AG04450 (cell line): Measurements from ENCODE around the gene CPNE2. TPM values are rescaled to one million over a fixed set of nuclear protein-coding genes. Genes with fewer than 3 reads are reported as not detected.

Experiments
- CTCF ChIA-PET: fragments of 300-600, 350-600 bp; formaldehyde crosslinking; extraction: SDS; loops from one replicate; lab custom pipeline; 2022; ENCODE audit warnings: antibody characterized with exemption, inconsistent platforms; lab: Charles Lee
- POLR2A ChIA-PET: fragments of 350-600 bp; formaldehyde crosslinking; extraction: SDS; loops from one replicate; lab custom pipeline; 2021; ENCODE audit warnings: antibody characterized with exemption, inconsistent platforms; lab: Yijun Ruan, JAX
- DNase-seq: peaks from one replicate; pipeline ENCODE4 v3.0.0-alpha.2; 2011; ENCODE audit warnings: low read depth, low spot score
- H3K27ac ChIP-seq: one replicate; pipeline ENCODE4 v1.5.1; 2012; ENCODE audit warnings: low read depth, low read length, control low read depth
- H3K27me3 ChIP-seq: one replicate; pipeline ENCODE4 v1.6.0; 2012; ENCODE audit warnings: low read length; ENCODE audit not compliant: control insufficient read depth, insufficient read depth
- H3K4me3 ChIP-seq: 2 replicates; pipeline ENCODE4 v1.5.1; 2011; ENCODE audit warnings: mild to moderate bottlenecking, low read depth, low read length, control low read depth
- H3K9me3 ChIP-seq: 2 replicates; pipeline ENCODE4 v1.5.1; 2012; ENCODE audit warnings: low read length; ENCODE audit not compliant: control insufficient read depth, insufficient read depth
- CTCF ChIP-seq: IDR thresholded peaks from 2 replicates; pipeline ENCODE4 v1.5.1; 2011; ENCODE audit warnings: low read depth, low read length, control low read depth, inconsistent platforms
- polyA plus RNA-seq: library from polyadenylated mRNA; depleted of rRNA; stranded (reverse); fragments of >200 nt; gene quantifications from 2 replicates; pipeline ENCODE4 v1.2.3, GENCODE V29; 2011

Gene CPNE2
- polyA plus RNA-seq, 1 experiment, result 26.2 TPM

GRCh38 chr16:57112403-57113041, 20.1 kb downstream of the CPNE2 start:
- H3K9me3 ChIP-seq, result no peaks in the 10 kb centered on the region; the same call in 1 of the 2 replicates
- CTCF ChIA-PET, result interaction anchor here (1.6 kb wide), 1 partner anchor 20 kb away, joined by 8 read pairs; the partner anchor contains the start of gene CPNE2
- H3K27ac ChIP-seq, result no peak overlapping the region
- H3K4me3 ChIP-seq, result no peak overlapping the region
- H3K27me3 ChIP-seq, result no peaks in the 10 kb centered on the region
- POLR2A ChIA-PET, result no interaction called here
- no peak for TF ChIP-seq CTCF
- DNase-seq, result no peak

- no peak overlapping the region for H3K4me3 ChIP-seq
- no peak overlapping the region for H3K27ac ChIP-seq
- TF ChIP-seq CTCF, result no peak
- CTCF ChIA-PET, result interaction anchor here (1.0 to 1.6 kb wide), 2 partner anchors 21 to 30 kb away, joined by 3 to 8 read pairs; partner anchors contain the start of gene CPNE2
- H3K9me3 ChIP-seq, result no peaks in the 10 kb centered on the region; the same call in 1 of the 2 replicates
- DNase-seq, result no peak
- POLR2A ChIA-PET, result no interaction called here
- H3K27me3 ChIP-seq, result no peaks in the 10 kb centered on the region
Observed at GRCh38 chr16:57113042-57113453, 20.7 kb downstream of the CPNE2 start.

- Histone ChIP-seq H3K4me3 (no peak overlapping the region), H3K27ac (no peak overlapping the region), H3K27me3 (no peaks in the 10 kb centered on the region), H3K9me3 (no peaks in the 10 kb centered on the region; the same call in 1 of the 2 replicates)
- DNase-seq, result no peak
- ChIA-PET CTCF (interaction anchor here (1.0 to 1.6 kb wide), 2 partner anchors 21 to 30 kb away, joined by 3 to 8 read pairs; partner anchors contain the start of gene CPNE2), POLR2A (no interaction called here)
- TF ChIP-seq CTCF, result no peak
Observed at GRCh38 chr16:57113664-57114063, 21.3 kb downstream of the CPNE2 start.

- CTCF ChIA-PET, result interaction anchor here (0.6 kb wide), 1 partner anchor 478 kb away, joined by 3 read pairs; no protein-coding TSS in a partner anchor
Observed at GRCh38 chr16:57115168-57115513, 22.8 kb downstream of the CPNE2 start.

More at GRCh38 chr16:57115168-57115513, 22.8 kb downstream of the CPNE2 start:
- POLR2A ChIA-PET, result no interaction called here
- H3K9me3 ChIP-seq, result no peaks in the 10 kb centered on the region; the same call in 1 of the 2 replicates
- TF ChIP-seq CTCF, result no peak
- no peak overlapping the region for H3K27ac ChIP-seq
- H3K4me3 ChIP-seq, result no peak overlapping the region
- no peaks in the 10 kb centered on the region for H3K27me3 ChIP-seq
- DNase-seq, result no peak
